HFFc6 (cell line): ENCODE data around the gene ITGA11. TPM values are rescaled to one million over a fixed set of nuclear protein-coding genes. Genes with fewer than 3 reads are reported as not detected.

Source experiments
- DNase-seq: peaks from one replicate; pipeline ENCODE4 v3.0.0-alpha.2; 2018
- H3K27ac Mint-ChIP-seq: 2 replicates; pipeline ENCODE4 v1.8.0; 2020; ENCODE audit warnings: mild to moderate bottlenecking, mixed read lengths
- H3K27me3 Mint-ChIP-seq: 2 replicates; pipeline ENCODE4 v1.8.0; 2021; ENCODE audit warnings: mild to moderate bottlenecking, moderate library complexity, mixed read lengths; ENCODE audit not compliant: insufficient read depth
- H3K36me3 Mint-ChIP-seq: 2 replicates; pipeline ENCODE4 v1.8.0; 2021; ENCODE audit warnings: low read depth, mixed read lengths
- H3K4me1 Mint-ChIP-seq: 2 replicates; pipeline ENCODE4 v1.8.0; 2020; ENCODE audit warnings: low read depth, mixed read lengths
- H3K4me3 Mint-ChIP-seq: 2 replicates; pipeline ENCODE4 v1.8.0; 2020; ENCODE audit warnings: mild to moderate bottlenecking, moderate library complexity, mixed read lengths
- H3K9me3 Mint-ChIP-seq: 2 replicates; pipeline ENCODE4 v1.8.0; 2020; ENCODE audit warnings: mild to moderate bottlenecking, mixed read lengths
- CTCF ChIP-seq: fragments of 200-600 bp; sonication (generic); IDR thresholded peaks from 2 replicates; pipeline ENCODE4 v1.5.0; 2021; ENCODE audit warnings: antibody characterized with exemption, mild to moderate bottlenecking
- total RNA-seq, 6 experiments: library from RNA; stranded (reverse); fragmentation: NEBNext Ultra II Directional; extraction: Animal tissue kit (Norgen Biotek cat#: 25700); gene quantifications; 2 replicates in 1 of 6; 3 replicates in 5 of 6; pipeline ENCODE4 v1.2.3, GENCODE V29; 2021

Gene ITGA11
- total RNA-seq, 6 experiments from 2014 or later = 1.2 to 2.1 (median 1.4) TPM

DNA sequence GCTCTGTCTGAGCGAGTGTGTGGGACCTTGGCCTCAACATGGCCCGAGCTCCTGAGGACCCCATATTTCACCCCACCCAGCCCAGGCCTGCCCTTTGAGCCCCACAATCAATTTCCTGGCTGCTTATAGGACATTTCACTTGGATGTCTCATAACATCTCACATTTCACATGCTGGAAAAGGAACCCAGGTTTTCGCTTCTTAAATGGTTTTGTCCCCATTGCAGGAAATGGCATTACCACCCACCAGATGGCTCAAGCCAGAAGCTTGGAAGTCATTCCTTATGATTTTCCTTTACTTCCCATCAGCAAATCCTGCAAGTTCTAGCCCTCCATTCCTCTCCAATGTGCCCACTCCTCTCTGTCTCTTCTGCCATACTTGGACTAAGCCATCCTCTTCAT, 14.9 kb downstream of the ITGA11 start:
- no peak overlapping the region for H3K27ac Mint-ChIP-seq
- no peak overlapping the region for H3K4me3 Mint-ChIP-seq
- DNase-seq = no peak
- H3K27me3 Mint-ChIP-seq = peaks cover 1% of the 10 kb centered on the region; the same call in 1 of the 2 replicates
- H3K4me1 Mint-ChIP-seq = peaks cover 37% of the 10 kb centered on the region
- no peaks in the 10 kb centered on the region for H3K9me3 Mint-ChIP-seq
- H3K36me3 Mint-ChIP-seq = no peaks in the 10 kb centered on the region
- TF ChIP-seq CTCF = no peak

DNA sequence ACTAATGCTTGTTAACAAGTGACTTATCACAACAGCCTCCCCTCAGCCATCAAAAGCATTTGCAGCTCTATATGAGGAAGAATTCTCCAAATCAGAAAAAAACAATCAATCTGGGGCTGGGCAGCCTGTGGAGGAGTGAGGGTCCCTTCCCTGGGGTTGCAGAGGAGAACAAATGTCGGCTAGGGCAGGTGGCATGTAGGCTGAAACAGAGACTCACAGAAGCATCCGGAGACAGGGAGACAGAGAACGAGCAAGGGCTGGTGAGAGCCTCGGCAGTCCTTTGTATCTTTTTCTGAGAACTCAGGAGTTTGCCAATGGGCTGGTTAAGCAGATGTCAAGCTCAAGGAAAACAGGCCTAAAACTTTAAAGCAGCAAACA, 15.8 kb downstream of the ITGA11 start:
- Mint-ChIP-seq H3K4me3 (no peak overlapping the region), H3K27ac (no peak overlapping the region), H3K4me1 (peaks cover 28% of the 10 kb centered on the region), H3K9me3 (no peaks in the 10 kb centered on the region), H3K36me3 (no peaks in the 10 kb centered on the region), H3K27me3 (peaks cover 1% of the 10 kb centered on the region; the same call in 1 of the 2 replicates)
- no peak for DNase-seq
- TF ChIP-seq CTCF = no peak

DNA sequence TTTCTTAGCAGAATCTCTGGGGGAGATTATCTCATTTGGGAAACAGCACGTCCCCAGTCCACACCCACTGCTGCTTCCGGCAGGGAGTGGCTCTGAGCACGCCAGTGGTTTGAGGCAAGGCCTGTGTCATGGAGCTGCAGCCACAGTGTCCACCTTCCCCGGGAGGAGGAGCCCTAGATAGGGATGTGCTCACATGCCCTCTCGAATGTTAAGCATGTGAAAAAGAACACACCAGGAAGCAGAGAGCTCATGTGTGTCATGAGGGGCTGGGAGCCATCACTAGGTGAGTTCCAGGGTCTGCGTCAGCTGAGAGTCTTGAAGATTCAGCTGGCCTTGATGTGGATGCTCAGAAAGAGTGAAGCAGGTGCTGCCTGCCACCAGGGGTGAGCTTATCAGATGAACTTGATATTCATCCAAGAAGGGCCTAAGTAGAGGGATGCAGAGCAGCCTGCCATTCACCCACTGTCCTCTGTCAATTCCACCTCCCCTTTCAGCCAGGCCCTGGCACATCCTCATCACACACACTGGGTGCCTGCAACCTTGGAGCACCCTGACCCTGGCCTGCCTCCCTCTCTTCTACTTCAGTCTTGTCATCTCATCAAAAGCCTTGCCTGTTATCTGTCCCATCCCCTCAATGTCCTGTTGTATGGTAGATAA, 16.3 kb downstream of the ITGA11 start:
- Mint-ChIP-seq H3K9me3 (no peaks in the 10 kb centered on the region), H3K27me3 (peaks cover 1% of the 10 kb centered on the region; the same call in 1 of the 2 replicates), H3K4me3 (no peak overlapping the region), H3K27ac (no peak overlapping the region), H3K36me3 (no peaks in the 10 kb centered on the region), H3K4me1 (peaks cover 23% of the 10 kb centered on the region)
- no peak for DNase-seq
- no peak for TF ChIP-seq CTCF

GRCh38 chr15:68415061-68415460, 16.9 kb downstream of the ITGA11 start:
- H3K4me1 Mint-ChIP-seq = peaks cover 17% of the 10 kb centered on the region

DNA sequence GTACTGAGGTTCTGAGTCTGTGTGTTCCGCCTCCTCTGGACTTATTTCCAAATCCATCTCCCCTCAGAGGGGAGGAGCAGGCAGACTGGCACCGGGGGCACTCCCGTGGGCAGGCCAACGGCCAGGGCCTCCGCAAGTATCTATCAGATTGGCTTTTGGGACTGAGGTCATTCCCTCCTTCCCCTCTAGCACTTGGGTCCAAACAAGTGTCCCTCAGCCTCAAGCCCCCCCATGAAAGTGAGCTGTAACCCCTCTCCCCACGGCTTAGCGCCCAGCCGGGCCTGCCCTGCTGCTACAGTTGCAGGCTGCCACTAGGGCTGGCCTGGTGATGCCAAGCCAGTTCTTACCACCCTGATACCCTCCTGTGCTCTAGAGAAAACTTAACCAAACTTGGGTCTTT, 17.4 kb downstream of the ITGA11 start:
- no peak overlapping the region for H3K4me3 Mint-ChIP-seq
- peaks cover 12% of the 10 kb centered on the region for H3K4me1 Mint-ChIP-seq
- H3K27ac Mint-ChIP-seq = no peak overlapping the region
- H3K27me3 Mint-ChIP-seq = peaks cover 1% of the 10 kb centered on the region; the same call in 1 of the 2 replicates
- H3K36me3 Mint-ChIP-seq = no peaks in the 10 kb centered on the region
- no peak for DNase-seq
- no peaks in the 10 kb centered on the region for H3K9me3 Mint-ChIP-seq
- TF ChIP-seq CTCF = no peak

More at GRCh38 chr15:68415061-68415460, 16.9 kb downstream of the ITGA11 start:
- no peak overlapping the region for H3K4me3 Mint-ChIP-seq
- no peaks in the 10 kb centered on the region for H3K9me3 Mint-ChIP-seq
- no peak for DNase-seq
- H3K36me3 Mint-ChIP-seq = no peaks in the 10 kb centered on the region
- H3K27ac Mint-ChIP-seq = no peak overlapping the region
- H3K27me3 Mint-ChIP-seq = peaks cover 1% of the 10 kb centered on the region; the same call in 1 of the 2 replicates
- no peak for TF ChIP-seq CTCF
